Ascending aorta (tissue), 2 donors: ENCODE data around the gene EIF1. TPM values are rescaled to one million over a fixed set of nuclear protein-coding genes. Genes with fewer than 3 reads are reported as not detected.

Source experiments
- DNase-seq, 2 donors: peaks; one replicate each; pipeline ENCODE4 v3.0.0-alpha.2; 2019; ENCODE audit warnings: low spot score in 2 of 2
- H3K27ac ChIP-seq, 2 donors: fragments of 200-600 bp; sonication (generic); one replicate each; pipeline ENCODE4 v1.5.1; 2016 to 2017; ENCODE audit warnings: mild to moderate bottlenecking in 1 of 2
- H3K27me3 ChIP-seq: fragments of 200-600 bp; sonication (generic); one replicate; pipeline ENCODE4 v1.5.1; 2017
- H3K36me3 ChIP-seq, 2 donors: fragments of 200-600 bp; sonication (generic); one replicate each; pipeline ENCODE4 v1.5.1; 2016
- H3K4me1 ChIP-seq, 2 donors: fragments of 200-600 bp; sonication (generic); one replicate each; pipeline ENCODE4 v1.5.1; 2016 to 2017; ENCODE audit warnings: mild to moderate bottlenecking in 1 of 2
- H3K4me3 ChIP-seq, 2 donors: fragments of 200-600 bp; sonication (generic); one replicate each; pipeline ENCODE4 v1.5.1; 2016 to 2017; ENCODE audit warnings: mild to moderate bottlenecking in 1 of 2
- H3K9me3 ChIP-seq, 2 donors: fragments of 200-600 bp; sonication (generic); one replicate each; pipeline ENCODE4 v1.5.1; 2016
- intact Hi-C: fragments of 100-400 bp; cut with DNase I; formaldehyde crosslinking; loops from one replicate; pipeline ENCODE4 v1.15.1; 2023
- total RNA-seq: library from RNA; depleted of rRNA; stranded (reverse); fragments of >200 nt; gene quantifications from one replicate; pipeline ENCODE4 v1.1.0, GENCODE V29; 2016
- TF ChIP-seq, protein P1 (sequence below), 3 experiments: fragments of 200-600 bp in 2 of 3; fragments of 450-650 bp in 1 of 3; sonication (generic) in 2 of 3; IDR thresholded peaks; one replicate each; pipeline ENCODE4 v1.5.1; 2016 to 2019; ENCODE audit warnings: antibody characterized with exemption in 3 of 3, mild to moderate bottlenecking in 1 of 3, moderate library complexity in 1 of 3

EIF1 gene
- total RNA-seq, 1 donor from 2014 or later, result 102 TPM

DNA sequence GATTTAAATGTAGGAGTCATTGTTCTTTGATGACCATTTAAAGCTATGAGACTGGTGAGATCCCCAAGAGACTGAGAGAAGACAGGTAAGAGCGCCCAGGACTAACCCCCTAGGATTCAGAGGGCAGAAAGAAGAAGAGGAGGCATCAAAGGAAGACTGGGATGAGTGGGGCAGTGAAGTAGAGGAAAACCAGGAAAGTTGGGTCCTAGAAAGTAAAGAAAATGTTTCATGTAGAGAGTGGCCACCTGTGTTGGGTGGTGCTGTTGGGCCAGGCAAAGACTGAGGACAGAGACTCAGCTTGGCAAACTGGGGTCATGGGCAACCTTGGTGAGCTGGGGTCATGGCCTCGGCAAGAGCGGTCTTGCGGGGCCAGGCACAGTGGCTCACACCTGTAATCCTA lies 47.1 kb downstream of the EIF1 start:
- no peak for DNase-seq
- Histone ChIP-seq H3K27ac (no peak overlapping the region), H3K4me3 (no peak overlapping the region), H3K36me3 (no peaks in the 10 kb centered on the region), H3K9me3 (no peaks in the 10 kb centered on the region), H3K27me3 (peaks cover 16% of the 10 kb centered on the region), H3K4me1 (peaks cover 6 to 16% of the 10 kb centered on the region in 2 donors)
- intact Hi-C loops, result loop anchor here (10.0 kb wide), 1 partner anchor 139 kb away; no protein-coding TSS in a partner anchor
- TF ChIP-seq, protein P1, sequence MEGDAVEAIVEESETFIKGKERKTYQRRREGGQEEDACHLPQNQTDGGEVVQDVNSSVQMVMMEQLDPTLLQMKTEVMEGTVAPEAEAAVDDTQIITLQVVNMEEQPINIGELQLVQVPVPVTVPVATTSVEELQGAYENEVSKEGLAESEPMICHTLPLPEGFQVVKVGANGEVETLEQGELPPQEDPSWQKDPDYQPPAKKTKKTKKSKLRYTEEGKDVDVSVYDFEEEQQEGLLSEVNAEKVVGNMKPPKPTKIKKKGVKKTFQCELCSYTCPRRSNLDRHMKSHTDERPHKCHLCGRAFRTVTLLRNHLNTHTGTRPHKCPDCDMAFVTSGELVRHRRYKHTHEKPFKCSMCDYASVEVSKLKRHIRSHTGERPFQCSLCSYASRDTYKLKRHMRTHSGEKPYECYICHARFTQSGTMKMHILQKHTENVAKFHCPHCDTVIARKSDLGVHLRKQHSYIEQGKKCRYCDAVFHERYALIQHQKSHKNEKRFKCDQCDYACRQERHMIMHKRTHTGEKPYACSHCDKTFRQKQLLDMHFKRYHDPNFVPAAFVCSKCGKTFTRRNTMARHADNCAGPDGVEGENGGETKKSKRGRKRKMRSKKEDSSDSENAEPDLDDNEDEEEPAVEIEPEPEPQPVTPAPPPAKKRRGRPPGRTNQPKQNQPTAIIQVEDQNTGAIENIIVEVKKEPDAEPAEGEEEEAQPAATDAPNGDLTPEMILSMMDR (IDR thresholded peaks at IDR 0.05), result no peak

DNA sequence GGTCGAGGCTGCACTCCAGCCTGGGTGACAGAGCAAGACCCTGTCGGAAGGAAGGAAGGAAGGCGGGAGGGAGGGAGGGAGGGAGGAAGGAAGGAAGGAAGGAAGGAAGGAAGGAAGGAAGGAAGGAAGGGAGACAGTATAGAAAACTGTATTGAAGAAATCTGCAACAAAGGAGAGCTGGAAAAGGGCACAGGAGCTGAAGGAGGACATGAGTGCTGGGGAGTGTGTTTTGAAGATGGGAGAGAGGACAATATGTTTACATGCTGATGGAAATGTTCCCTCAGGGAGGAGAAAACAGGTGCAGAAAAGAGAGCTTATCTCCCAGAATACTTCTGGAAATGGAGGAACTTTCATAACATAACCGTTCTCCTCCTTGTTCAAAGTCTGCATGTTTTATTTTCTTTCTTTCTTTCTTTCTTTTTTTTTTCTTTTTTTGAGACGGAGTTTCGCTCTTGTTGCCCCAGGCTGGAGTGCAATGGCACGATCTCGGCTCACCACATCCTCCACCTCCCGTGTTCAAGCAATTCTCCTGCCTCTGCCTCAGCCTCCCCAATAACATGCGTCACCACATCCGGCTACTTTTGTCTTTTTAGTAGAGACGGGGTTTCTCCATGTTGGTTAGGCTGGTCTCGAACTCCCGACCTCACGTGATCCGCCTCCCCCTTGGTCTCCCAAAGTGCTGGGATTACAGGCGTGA lies 48.4 kb downstream of the EIF1 start:
- H3K9me3 ChIP-seq, result no peaks in the 10 kb centered on the region
- DNase-seq, result no peak
- TF ChIP-seq, protein P1 (IDR thresholded peaks at IDR 0.05), result no peak
- intact Hi-C loops, result loop anchor here (10.0 kb wide), 1 partner anchor 138 kb away; no protein-coding TSS in a partner anchor
- no peaks in the 10 kb centered on the region for H3K36me3 ChIP-seq
- H3K4me3 ChIP-seq, result no peak overlapping the region
- peaks cover 16% of the 10 kb centered on the region for H3K27me3 ChIP-seq
- no peak overlapping the region for H3K27ac ChIP-seq
- peaks cover 6 to 16% of the 10 kb centered on the region in 2 donors for H3K4me1 ChIP-seq

DNA sequence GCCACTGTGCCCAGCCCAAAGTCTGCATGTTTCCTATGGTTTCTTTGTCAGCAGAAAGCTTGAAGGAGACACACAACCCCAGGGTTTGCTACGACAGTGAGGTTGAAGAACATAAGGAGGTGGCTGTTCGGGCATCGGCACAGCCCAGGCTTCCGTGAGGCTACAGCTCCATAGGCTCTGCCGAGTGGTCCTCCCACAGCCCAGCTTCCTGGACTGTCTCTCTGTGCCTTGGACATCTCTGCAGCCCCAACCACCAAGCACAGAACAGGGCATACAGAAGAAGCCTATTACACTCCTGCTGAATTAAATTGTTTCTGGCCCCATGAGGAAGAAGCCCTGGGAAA lies 49.0 kb downstream of the EIF1 start:
- Histone ChIP-seq H3K27me3 (peaks cover 16% of the 10 kb centered on the region), H3K36me3 (no peaks in the 10 kb centered on the region), H3K4me1 (peaks cover 6 to 16% of the 10 kb centered on the region in 2 donors), H3K9me3 (no peaks in the 10 kb centered on the region), H3K27ac (no peak overlapping the region), H3K4me3 (no peak overlapping the region)
- TF ChIP-seq, protein P1 (IDR thresholded peaks at IDR 0.05), result no peak
- DNase-seq, result no peak
- intact Hi-C loops, result loop anchor here (1.0 to 10.0 kb wide), 2 partner anchors 64 to 137 kb away; no protein-coding TSS in a partner anchor

DNA sequence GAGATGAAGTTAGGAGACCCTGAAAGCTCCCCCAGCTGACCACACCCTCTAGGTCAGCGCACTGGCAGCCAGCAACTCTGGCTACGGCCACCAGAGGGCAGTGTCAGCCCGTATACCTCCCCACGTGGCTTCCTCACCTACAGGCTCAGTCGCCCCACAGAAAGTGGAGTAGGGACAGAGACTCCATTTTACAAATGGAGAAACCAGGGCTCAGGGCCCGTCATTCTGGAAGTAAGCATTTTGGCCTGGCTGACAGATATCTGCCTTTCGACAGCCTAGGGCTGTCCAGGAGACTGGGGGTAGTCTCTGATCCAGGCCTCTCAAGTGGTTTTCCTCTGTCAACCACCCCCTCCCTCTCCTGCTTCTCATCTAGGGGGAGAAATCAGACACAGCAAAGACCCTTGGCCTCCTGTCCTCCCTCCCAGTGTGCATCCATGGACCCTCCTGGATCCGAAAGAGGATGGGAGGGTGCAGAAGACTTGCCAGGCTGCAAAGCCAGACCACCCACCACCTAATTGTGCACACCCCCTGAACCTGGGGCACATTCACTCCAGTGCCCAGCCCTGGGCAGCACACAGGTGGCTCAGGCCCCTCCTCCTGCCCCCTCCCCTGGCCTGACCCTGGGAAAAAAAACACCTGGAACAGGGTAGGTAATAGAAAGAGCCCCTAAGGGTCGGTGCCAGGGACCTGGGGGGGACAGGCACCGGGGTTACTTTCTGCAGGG lies 49.6 kb downstream of the EIF1 start:
- H3K27me3 ChIP-seq, result peaks cover 16% of the 10 kb centered on the region
- intact Hi-C loops, result loop anchor here (1.0 to 10.0 kb wide), 2 partner anchors 63 to 137 kb away; no protein-coding TSS in a partner anchor
- no peaks in the 10 kb centered on the region for H3K9me3 ChIP-seq
- no peaks in the 10 kb centered on the region for H3K36me3 ChIP-seq
- H3K4me1 ChIP-seq, result peaks cover 6 to 16% of the 10 kb centered on the region in 2 donors
- H3K27ac ChIP-seq, result no peak overlapping the region
- H3K4me3 ChIP-seq, result no peak overlapping the region
- TF ChIP-seq, protein P1 (IDR thresholded peaks at IDR 0.05), result peak; percentile 95 to 98 (median 95)
- peak; percentile 19 to 85 for DNase-seq

DNA sequence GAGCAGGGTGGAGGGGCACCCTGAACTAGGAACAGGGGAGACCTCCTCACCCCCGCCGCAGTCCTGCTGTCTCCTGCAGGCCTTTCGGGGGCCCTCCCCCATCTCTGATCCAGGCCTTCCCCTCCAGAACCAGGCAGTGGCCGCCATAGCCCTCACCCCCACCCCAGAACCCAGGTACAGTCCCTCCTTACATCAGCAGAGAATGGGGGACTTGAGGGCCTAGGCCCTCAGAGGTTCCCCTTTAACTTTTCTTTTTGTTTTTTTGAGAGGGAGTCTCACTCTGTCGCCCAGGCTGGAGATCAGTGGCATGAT lies 50.1 kb downstream of the EIF1 start:
- Histone ChIP-seq H3K4me3 (no peak overlapping the region), H3K9me3 (no peaks in the 10 kb centered on the region), H3K4me1 (peaks cover 6 to 14% of the 10 kb centered on the region in 2 donors), H3K27ac (no peak overlapping the region), H3K36me3 (no peaks in the 10 kb centered on the region), H3K27me3 (peaks cover 15% of the 10 kb centered on the region)
- no peak for DNase-seq
- intact Hi-C loops, result loop anchor here (1.0 to 10.0 kb wide), 2 partner anchors 63 to 136 kb away; no protein-coding TSS in a partner anchor
- TF ChIP-seq, protein P1 (IDR thresholded peaks at IDR 0.05), result no peak
